Heart right ventricle (tissue), 16 donors: ENCODE results near the gene COG4. TPM values are rescaled to one million over a fixed set of nuclear protein-coding genes. Genes with fewer than 3 reads are reported as not detected.

Experiments
- ATAC-seq, 8 donors: fragments of 200-7000 bp; cut with Tn5 transposase; one replicate each; pipeline ENCODE4 v1.9.1; 2020; ENCODE audit warnings: mild to moderate bottlenecking in 8 of 8, moderate library complexity in 8 of 8, moderate number of reproducible peaks in 1 of 8
- DNase-seq, 2 donors: peaks; one replicate each; pipeline ENCODE4 v3.0.0-alpha.2; 2020
- H3K27ac ChIP-seq, 10 donors: fragments of 200-600 bp; sonication (generic) in 2 of 10; one replicate each; pipeline versions ENCODE4 v1.5.0 to v1.8.0; 2020 to 2022; ENCODE audit warnings: mild to moderate bottlenecking in 3 of 10
- H3K27me3 ChIP-seq, 7 donors: fragments of 200-600 bp; one replicate each; pipeline ENCODE4 v1.8.0; 2021 to 2022; ENCODE audit warnings: mild to moderate bottlenecking in 2 of 7
- H3K36me3 ChIP-seq, 9 donors: fragments of 200-600 bp; sonication (generic) in 1 of 9; one replicate each; pipeline versions ENCODE4 v1.5.0 to v1.8.0; 2020 to 2022; ENCODE audit warnings: mild to moderate bottlenecking in 2 of 9
- H3K4me1 ChIP-seq, 9 donors: fragments of 200-600 bp; sonication (generic) in 1 of 9; one replicate each; pipeline versions ENCODE4 v1.5.0 to v1.8.0; 2020 to 2022; ENCODE audit warnings: mild to moderate bottlenecking in 4 of 9
- H3K4me3 ChIP-seq, 10 donors: fragments of 200-600 bp; sonication (generic) in 2 of 10; one replicate each; pipeline versions ENCODE4 v1.5.0 to v1.8.0; 2020 to 2022; ENCODE audit warnings: mild to moderate bottlenecking in 7 of 10, moderate library complexity in 2 of 10
- H3K9me3 ChIP-seq, 11 donors: fragments of 200-600 bp in 10 of 11; sonication (generic) in 2 of 11; one replicate each; pipeline versions ENCODE4 v1.5.0 to v1.8.0; 2013 to 2022; ENCODE audit warnings: mild to moderate bottlenecking in 2 of 11, control low read depth in 1 of 11, moderate library complexity in 1 of 11
- CTCF ChIP-seq, 9 donors: fragments of 200-600 bp; sonication (generic) in 2 of 9; IDR thresholded peaks; one replicate each; pipeline versions ENCODE4 v1.5.0 to v1.8.0; 2021 to 2022; ENCODE audit warnings: antibody characterized with exemption in 9 of 9, mild to moderate bottlenecking in 5 of 9, moderate library complexity in 1 of 9
- WGBS, 2 donors: extraction: QIAGEN DNeasy Blood & Tissue Kit; methylation state at CpG; one replicate each; pipeline ENCODE4 v1.1.7; 2013; ENCODE audit warnings: inconsistent platforms in 1 of 2; 5-methylcytosine and 5-hydroxymethylcytosine counted together
- intact Hi-C, 10 donors: fragments of 100-400 bp; cut with DNase I; formaldehyde crosslinking; loops; one replicate each; pipeline versions ENCODE4 v1.11.1 to v1.14.2; 2022
- polyA plus RNA-seq, 2 donors: library from polyadenylated mRNA; stranded (reverse); fragments of 200-250 nt; gene quantifications; one replicate each; pipeline ENCODE4 v1.2.3, GENCODE V29; 2013
- total RNA-seq, 10 donors: library from RNA; stranded (reverse); fragmentation: NEBNext Ultra II Directional in 3 of 10; extraction: Animal tissue kit (Norgen Biotek cat#: 25700) in 3 of 10; gene quantifications; one replicate each; pipeline versions ENCODE4 v1.2.1 to v1.2.4, GENCODE V29; 2021 to 2023
- donor health status: Arrhythmogenic right ventricular cardiomyopathy.
- donor health status: ischemic (EF 13 %, LVEDD 7.1; RV severe dilation, severe dysfunction).
- donor health status: healthy with polysubstance abuse.
- donor health status: DM: no; HTN: yes; CAD: no.
- donor health status: DM: no; HTN: no; CAD: no.
- donor health status: ischemic (EF 25% LVEDD 6.9; RV normal size, moderate dysfunction).
- donor health status: ischemic (EF 25% LVEDD 5.7; RV mildly dilated, moderate dysfunction).
- donor health status: healthy.
- donor health status: DM: yes; HTN: yes; CAD: no.
- donor health status: Ischemic cardiomyopathy.
- donor health status: ischemic (EF 35%, LVEDD 5.7; RV mildly dilated, moderate dysfunction).
- donor health status: nonischemic (EF 11% LVEDD 7.7; RV severe dilation, severe dysfunction).
- donor health status: DM: yes; HTN: yes; CAD: no.
- donor health status: PGD.
- donor health status: ischemic (EF 29% LVEDD 5.4; RV normal size, mild dysfunction).
- donor health status: nonischemic (EF 23%, LVEDD 6.1; RV moderate dilation, normal function).

COG4 gene
- total and polyA plus RNA-seq, 12 donors, result 29.3 to 56.8 (median 40.5) TPM

DNA sequence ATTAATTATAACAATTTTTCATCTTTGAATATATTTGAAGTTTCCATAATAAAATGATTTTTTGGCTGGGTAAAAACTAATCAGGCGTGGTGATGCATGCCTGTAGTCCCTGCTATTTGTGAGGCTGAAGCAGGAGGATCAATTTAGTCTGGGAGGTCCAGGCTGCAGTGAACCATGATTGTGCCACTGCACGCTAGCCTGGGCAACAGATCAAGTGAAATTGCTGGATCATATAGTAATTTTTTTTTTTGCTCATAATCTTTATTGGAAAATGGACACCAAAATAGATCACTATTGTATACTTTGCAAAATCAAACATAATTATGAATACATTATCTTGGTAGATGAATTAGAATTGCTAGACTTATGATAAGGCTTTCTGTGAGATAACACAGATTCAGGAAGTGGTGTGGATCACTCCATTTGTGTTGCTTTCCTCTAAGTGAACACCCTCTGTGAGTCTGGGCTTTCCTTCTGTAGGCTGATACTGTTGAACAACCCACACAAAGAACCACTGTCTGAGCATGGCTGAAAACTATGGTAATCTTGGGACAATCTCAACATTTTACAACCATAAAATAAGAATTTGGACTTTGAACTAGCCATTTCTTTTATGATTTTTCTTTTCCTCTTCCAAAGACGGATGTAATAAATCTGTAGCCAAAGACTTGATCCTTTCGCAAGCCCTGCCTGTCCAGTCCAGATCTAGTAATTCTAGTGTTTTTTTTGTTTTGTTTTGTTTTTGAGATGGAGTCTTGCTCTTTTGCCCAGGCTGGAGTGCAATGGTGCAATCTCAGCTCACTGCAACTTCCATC lies 78.9 kb downstream of the COG4 start:
- Histone ChIP-seq H3K4me3 (no peak overlapping the region), H3K27ac (no peak overlapping the region), H3K27me3 (no peaks in the 10 kb centered on the region), H3K36me3 (no peaks in the 10 kb centered on the region), H3K9me3 (no peaks in the 10 kb centered on the region), H3K4me1 (peaks cover 0 to 6% (median 4%) of the 10 kb centered on the region in 9 donors)
- DNase-seq (no peak), ATAC-seq (no peak)
- TF ChIP-seq CTCF (IDR thresholded peaks at IDR 0.05), result no peak
- WGBS, 2 donors, result 83 to 90% methylated on average over 4 of the region's 4 CpGs
- intact Hi-C loops, result loop anchor here in 1 of 10 donors (5.0 kb wide), 1 partner anchor 67 kb away; no protein-coding TSS in a partner anchor

DNA sequence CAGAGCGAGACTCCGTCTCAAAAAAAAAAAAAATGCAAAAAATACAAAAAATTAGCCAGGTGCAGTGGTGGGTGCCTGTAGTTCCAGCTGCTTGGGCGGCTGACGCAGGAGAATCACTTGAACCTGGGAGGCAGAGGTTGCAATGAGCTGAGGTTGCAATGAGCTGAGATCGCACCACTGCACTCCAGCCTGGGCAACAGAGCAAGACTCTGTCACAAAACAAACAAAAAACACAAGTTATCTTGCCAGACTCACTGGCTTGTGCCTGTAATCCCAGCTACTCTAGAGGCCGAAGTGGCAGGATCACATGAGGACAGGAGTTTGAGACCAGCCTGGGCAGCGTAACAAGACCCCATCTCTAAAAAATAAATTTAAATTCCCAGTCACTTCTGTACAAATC lies 81.0 kb downstream of the COG4 start:
- ATAC-seq (no peak), DNase-seq (no peak)
- WGBS, 2 donors, result 91 to 98% methylated on average over 7 of the region's 7 CpGs
- no peaks in the 10 kb centered on the region for H3K9me3 ChIP-seq
- peaks cover 0 to 19% (median 15%) of the 10 kb centered on the region in 9 donors for H3K4me1 ChIP-seq
- no peak overlapping the region for H3K4me3 ChIP-seq
- intact Hi-C loops, result no loop called here
- no peak for TF ChIP-seq CTCF (IDR thresholded peaks at IDR 0.05)
- no peaks in the 10 kb centered on the region for H3K36me3 ChIP-seq
- H3K27me3 ChIP-seq, result no peaks in the 10 kb centered on the region
- H3K27ac ChIP-seq, result no peak overlapping the region

GRCh38 chr16:70441406-70441990 lies 81.9 kb downstream of the COG4 start:
- DNase-seq, result no peak
- Histone ChIP-seq H3K27me3 (no peaks in the 10 kb centered on the region), H3K27ac (no peak overlapping the region), H3K4me1 (peaks cover 3 to 27% (median 23%) of the 10 kb centered on the region in 9 donors), H3K9me3 (no peaks in the 10 kb centered on the region), H3K4me3 (no peak overlapping the region), H3K36me3 (no peaks in the 10 kb centered on the region)
- TF ChIP-seq CTCF (IDR thresholded peaks at IDR 0.05), result no peak
- ATAC-seq, result no peak
- intact Hi-C loops, result no loop called here
- 91 to 93% methylated on average over 8 of the region's 8 CpGs for WGBS, 2 donors

GRCh38 chr16:70440009-70440692 lies 83.2 kb downstream of the COG4 start:
- Histone ChIP-seq H3K9me3 (no peaks in the 10 kb centered on the region), H3K27ac (peak overlapping the region in 3 of 10 donors; percentile 85 to 86 (median 85)), H3K36me3 (peaks cover 0 to 2% (median 0%) of the 10 kb centered on the region in 9 donors), H3K4me3 (peak overlapping the region in 4 of 10 donors; percentile 73 to 82 (median 79)), H3K4me1 (peaks cover 3 to 40% (median 30%) of the 10 kb centered on the region in 9 donors), H3K27me3 (no peaks in the 10 kb centered on the region)
- DNase-seq, result no peak
- TF ChIP-seq CTCF (IDR thresholded peaks at IDR 0.05), result no peak
- intact Hi-C loops, result no loop called here
- 84 to 85% methylated on average over 11 of the region's 11 CpGs for WGBS, 2 donors
- no peak for ATAC-seq
